ENCODE measurements around the gene FOXL2.

FOXL2 gene

DNA sequence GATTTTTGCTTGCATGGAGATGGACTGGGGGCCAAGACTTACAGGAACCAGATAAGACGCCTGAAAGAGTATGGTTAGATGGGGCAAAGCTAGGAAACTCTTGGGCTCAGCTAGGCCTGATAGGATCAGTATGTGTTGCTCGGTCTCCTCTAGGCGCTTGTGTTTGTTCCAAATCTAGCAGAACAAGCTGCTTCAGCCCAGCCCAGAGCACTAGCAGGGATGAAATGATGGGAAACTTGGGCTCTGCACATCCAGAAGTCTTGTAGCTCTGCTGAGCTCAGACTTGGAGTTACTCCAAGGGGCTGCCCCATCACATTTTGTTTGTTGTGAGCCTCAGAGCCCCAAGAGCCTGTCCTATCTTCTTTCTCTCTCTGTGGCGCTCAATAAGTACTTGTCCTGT is 34.7 kb downstream of the FOXL2 start:
- H3K9me3 ChIP-seq (ENCODE audit: control insufficient read depth, low read length), result no peaks in the 10 kb centered on the region
- H3K36me3 ChIP-seq (ENCODE audit: control insufficient read depth, insufficient read depth, low read length), result no peaks in the 10 kb centered on the region
- H3K27ac ChIP-seq (ENCODE audit: insufficient read depth, low read depth, low read length, poor library complexity, severe bottlenecking), result no peak overlapping the region
- no peaks in the 10 kb centered on the region for H3K4me1 ChIP-seq (ENCODE audit: control insufficient read depth, insufficient read depth, low read length)
- peaks cover 9% of the 10 kb centered on the region for H3K27me3 ChIP-seq (ENCODE audit: control insufficient read depth, insufficient read depth, low read length, poor library complexity, severe bottlenecking)
- no peak overlapping the region for H3K4me3 ChIP-seq (ENCODE audit: insufficient read depth, low read depth, low read length)
- WGBS, 2 experiments, result 91 to 92% methylated on average over 4 of the region's 4 CpGs

DNA sequence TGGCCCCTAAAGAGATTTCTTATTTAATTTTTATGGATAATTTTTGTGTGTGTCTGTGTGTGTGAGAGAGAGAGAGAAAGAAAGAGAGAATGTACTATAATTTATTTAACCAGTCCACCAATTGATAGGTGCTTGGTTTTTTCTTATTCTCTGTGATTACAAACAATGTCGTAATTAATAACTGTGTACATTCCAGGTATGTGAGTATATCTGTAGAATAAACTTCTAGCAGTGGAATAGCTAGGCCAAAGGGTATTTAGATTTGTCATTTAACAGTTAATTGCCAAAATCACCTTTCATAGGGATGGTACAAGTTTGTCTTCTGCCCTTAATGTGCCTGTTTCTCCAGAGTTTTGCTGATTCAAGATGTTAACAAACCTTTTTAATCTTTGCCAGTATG is 35.3 kb downstream of the FOXL2 start:
- H3K27ac ChIP-seq (ENCODE audit: insufficient read depth, low read depth, low read length, poor library complexity, severe bottlenecking), result no peak overlapping the region
- H3K9me3 ChIP-seq (ENCODE audit: control insufficient read depth, low read length), result no peaks in the 10 kb centered on the region
- no peak overlapping the region for H3K4me3 ChIP-seq (ENCODE audit: insufficient read depth, low read depth, low read length)
- H3K27me3 ChIP-seq (ENCODE audit: control insufficient read depth, insufficient read depth, low read length, poor library complexity, severe bottlenecking), result peaks cover 6% of the 10 kb centered on the region
- no peaks in the 10 kb centered on the region for H3K4me1 ChIP-seq (ENCODE audit: control insufficient read depth, insufficient read depth, low read length)
- H3K36me3 ChIP-seq (ENCODE audit: control insufficient read depth, insufficient read depth, low read length), result no peaks in the 10 kb centered on the region
- WGBS, 2 experiments, result 100% methylated on average over 1 of the region's 1 CpG

DNA sequence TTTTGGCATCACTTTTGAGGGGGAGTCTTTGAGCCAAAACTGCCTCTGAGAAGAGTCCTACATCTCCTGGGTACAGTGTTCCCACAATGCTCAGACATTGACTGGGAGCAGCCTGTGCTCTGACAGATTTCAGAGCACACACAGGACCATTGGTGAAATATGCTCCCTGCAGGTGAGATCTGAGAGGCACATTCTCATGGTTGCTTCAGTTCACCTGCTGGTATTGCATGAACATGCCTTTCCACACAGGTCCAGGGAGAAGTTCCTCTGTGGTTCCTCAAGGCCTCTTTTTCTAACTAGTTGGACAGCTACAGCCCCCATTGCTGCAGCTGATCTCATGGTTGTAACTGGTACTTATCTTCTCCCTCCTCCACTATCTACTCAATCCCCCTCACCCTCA is 37.0 kb downstream of the FOXL2 start:
- H3K4me3 ChIP-seq (ENCODE audit: insufficient read depth, low read depth, low read length), result no peak overlapping the region
- H3K9me3 ChIP-seq (ENCODE audit: control insufficient read depth, low read length), result no peaks in the 10 kb centered on the region
- H3K27me3 ChIP-seq (ENCODE audit: control insufficient read depth, insufficient read depth, low read length, poor library complexity, severe bottlenecking), result no peaks in the 10 kb centered on the region
- no peaks in the 10 kb centered on the region for H3K4me1 ChIP-seq (ENCODE audit: control insufficient read depth, insufficient read depth, low read length)
- H3K27ac ChIP-seq (ENCODE audit: insufficient read depth, low read depth, low read length, poor library complexity, severe bottlenecking), result no peak overlapping the region
- H3K36me3 ChIP-seq (ENCODE audit: control insufficient read depth, insufficient read depth, low read length), result no peaks in the 10 kb centered on the region

DNA sequence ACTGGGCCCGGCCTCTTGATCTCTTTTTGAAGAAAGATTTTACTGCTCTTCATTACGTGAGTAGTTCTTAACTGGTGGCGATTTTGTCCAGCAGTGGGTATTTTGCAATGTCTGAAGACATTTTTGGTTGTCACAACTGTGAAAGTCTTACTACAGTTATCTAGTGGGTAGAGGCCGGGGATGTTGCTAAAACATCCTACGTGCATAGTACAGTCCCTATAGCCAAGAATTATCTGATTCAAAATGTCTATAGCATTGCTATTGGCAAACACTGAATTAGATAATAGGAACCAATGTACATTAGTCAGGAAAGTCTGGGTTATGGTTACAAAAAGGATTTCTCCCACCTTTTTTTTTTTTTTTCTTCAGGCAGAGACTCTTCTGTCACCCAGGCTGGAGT is 38.1 kb downstream of the FOXL2 start:
- 95 to 96% methylated on average over 5 of the region's 5 CpGs for WGBS, 2 experiments
- Histone ChIP-seq H3K4me1 (ENCODE audit: control insufficient read depth, insufficient read depth, low read length) (no peaks in the 10 kb centered on the region), H3K27ac (ENCODE audit: insufficient read depth, low read depth, low read length, poor library complexity, severe bottlenecking) (no peak overlapping the region), H3K27me3 (ENCODE audit: control insufficient read depth, insufficient read depth, low read length, poor library complexity, severe bottlenecking) (no peaks in the 10 kb centered on the region), H3K9me3 (ENCODE audit: control insufficient read depth, low read length) (no peaks in the 10 kb centered on the region), H3K4me3 (ENCODE audit: insufficient read depth, low read depth, low read length) (no peak overlapping the region), H3K36me3 (ENCODE audit: control insufficient read depth, insufficient read depth, low read length) (no peaks in the 10 kb centered on the region)

DNA sequence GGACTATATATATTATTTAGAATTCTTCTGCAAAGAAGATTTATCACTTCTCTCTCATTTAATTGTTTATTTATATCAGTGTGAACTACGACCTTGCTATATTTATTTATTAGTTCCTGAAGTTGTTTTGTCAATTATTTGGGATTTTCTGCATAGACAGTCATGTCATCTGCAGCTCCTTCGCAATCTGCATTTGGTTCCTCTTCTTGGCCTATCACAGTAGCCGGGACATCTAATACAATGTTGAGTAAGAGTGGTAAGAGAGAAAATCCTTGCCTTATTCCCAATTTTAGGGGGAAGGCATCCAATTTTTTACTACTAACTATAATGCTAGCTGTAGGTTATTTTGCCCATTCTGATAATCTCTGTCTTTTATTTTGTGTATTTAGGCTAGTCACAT is 39.4 kb downstream of the FOXL2 start:
- no peaks in the 10 kb centered on the region for H3K36me3 ChIP-seq (ENCODE audit: control insufficient read depth, insufficient read depth, low read length)

DNA sequence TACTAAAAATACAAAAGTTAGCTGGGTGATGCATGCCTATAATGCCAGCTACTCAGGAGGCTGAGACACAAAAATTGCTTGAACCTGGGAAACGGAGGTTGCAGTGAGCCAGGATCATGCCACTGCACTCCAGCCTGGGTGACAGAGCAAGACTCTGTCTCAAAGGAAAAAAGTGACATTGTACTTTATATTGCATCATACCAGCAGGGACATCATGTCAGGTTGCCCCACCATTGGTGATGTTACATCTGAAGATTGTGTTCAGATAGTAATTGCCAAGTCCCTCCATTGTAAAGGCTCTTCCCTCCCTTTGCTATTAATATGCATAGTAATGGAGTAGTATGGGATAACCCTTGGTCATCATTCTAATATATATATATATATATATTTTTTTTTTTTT is 44.8 kb downstream of the FOXL2 start:
- Histone ChIP-seq H3K36me3 (ENCODE audit: control insufficient read depth, insufficient read depth, low read length) (no peaks in the 10 kb centered on the region), H3K4me3 (ENCODE audit: insufficient read depth, low read depth, low read length) (no peak overlapping the region), H3K9me3 (ENCODE audit: control insufficient read depth, low read length) (no peaks in the 10 kb centered on the region), H3K27me3 (ENCODE audit: control insufficient read depth, insufficient read depth, low read length, poor library complexity, severe bottlenecking) (no peaks in the 10 kb centered on the region), H3K27ac (ENCODE audit: insufficient read depth, low read depth, low read length, poor library complexity, severe bottlenecking) (no peak overlapping the region), H3K4me1 (ENCODE audit: control insufficient read depth, insufficient read depth, low read length) (no peaks in the 10 kb centered on the region)
- WGBS, 2 experiments, result 95 to 98% methylated on average over 1 of the region's 1 CpG

More for the DNA sequence above, 39.4 kb downstream of the FOXL2 start:
- Histone ChIP-seq H3K4me1 (ENCODE audit: control insufficient read depth, insufficient read depth, low read length) (no peaks in the 10 kb centered on the region), H3K27me3 (ENCODE audit: control insufficient read depth, insufficient read depth, low read length, poor library complexity, severe bottlenecking) (no peaks in the 10 kb centered on the region), H3K27ac (ENCODE audit: insufficient read depth, low read depth, low read length, poor library complexity, severe bottlenecking) (no peak overlapping the region), H3K4me3 (ENCODE audit: insufficient read depth, low read depth, low read length) (no peak overlapping the region), H3K9me3 (ENCODE audit: control insufficient read depth, low read length) (no peaks in the 10 kb centered on the region)
- 100% methylated on average over 3 of the region's 3 CpGs for WGBS, 2 experiments

DNA sequence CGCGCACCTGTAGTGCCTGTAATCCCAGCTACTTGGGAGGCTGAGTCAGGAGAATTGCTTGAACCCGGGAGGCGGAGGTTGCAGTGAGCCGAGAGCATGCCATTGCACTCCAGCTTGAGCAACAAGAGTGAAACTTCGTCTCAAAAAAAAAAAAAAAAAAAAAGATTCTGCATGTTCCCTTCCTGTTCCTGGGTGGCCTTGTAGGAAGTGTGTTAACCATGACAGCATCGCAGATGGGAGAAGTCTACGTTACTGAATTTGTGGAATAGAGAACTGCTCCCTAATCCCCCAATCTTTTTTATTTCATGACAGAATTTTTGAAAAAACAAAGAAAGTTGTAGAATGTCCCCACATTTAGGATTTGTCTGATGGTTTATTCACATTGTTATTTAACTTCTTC is 45.4 kb downstream of the FOXL2 start:
- no peaks in the 10 kb centered on the region for H3K4me1 ChIP-seq (ENCODE audit: control insufficient read depth, insufficient read depth, low read length)
- no peaks in the 10 kb centered on the region for H3K9me3 ChIP-seq (ENCODE audit: control insufficient read depth, low read length)
- 75 to 79% methylated on average over 8 of the region's 8 CpGs for WGBS, 2 experiments
- no peak overlapping the region for H3K4me3 ChIP-seq (ENCODE audit: insufficient read depth, low read depth, low read length)
- no peaks in the 10 kb centered on the region for H3K36me3 ChIP-seq (ENCODE audit: control insufficient read depth, insufficient read depth, low read length)
- no peak overlapping the region for H3K27ac ChIP-seq (ENCODE audit: insufficient read depth, low read depth, low read length, poor library complexity, severe bottlenecking)
- no peaks in the 10 kb centered on the region for H3K27me3 ChIP-seq (ENCODE audit: control insufficient read depth, insufficient read depth, low read length, poor library complexity, severe bottlenecking)

DNA sequence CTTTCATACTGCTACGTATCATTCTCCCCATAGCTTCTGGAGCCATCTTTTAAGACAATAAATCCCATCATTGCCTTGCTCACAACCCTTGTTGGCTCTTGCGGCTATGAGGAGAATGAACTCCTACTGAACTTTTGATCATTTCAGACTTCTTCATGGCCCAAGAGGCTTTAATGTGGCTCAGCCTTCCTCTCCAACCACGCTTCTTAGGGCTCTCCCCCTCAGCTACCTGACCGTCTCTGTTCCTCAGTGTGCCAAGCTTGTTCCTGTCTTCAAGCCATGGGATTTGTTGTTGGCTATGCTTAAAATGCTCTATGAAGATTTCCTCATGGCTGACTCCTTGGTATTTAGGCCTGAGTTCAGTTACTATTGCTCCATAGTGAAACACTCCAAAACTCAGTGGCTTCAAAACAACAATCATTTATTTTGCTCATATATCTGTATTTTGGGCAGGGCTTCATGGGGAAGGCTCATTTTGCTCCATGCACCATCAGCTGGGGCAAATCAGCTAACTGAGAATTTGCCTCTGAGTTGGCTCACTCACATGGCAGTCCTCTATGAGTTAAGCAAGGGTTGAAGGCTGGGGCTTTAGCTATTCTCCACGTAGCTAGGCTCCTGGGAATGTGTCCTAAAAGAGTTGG is 47.5 kb downstream of the FOXL2 start:
- Histone ChIP-seq H3K4me3 (ENCODE audit: insufficient read depth, low read depth, low read length) (no peak overlapping the region), H3K27ac (ENCODE audit: insufficient read depth, low read depth, low read length, poor library complexity, severe bottlenecking) (no peak overlapping the region), H3K36me3 (ENCODE audit: control insufficient read depth, insufficient read depth, low read length) (no peaks in the 10 kb centered on the region), H3K9me3 (ENCODE audit: control insufficient read depth, low read length) (no peaks in the 10 kb centered on the region), H3K27me3 (ENCODE audit: control insufficient read depth, insufficient read depth, low read length, poor library complexity, severe bottlenecking) (no peaks in the 10 kb centered on the region), H3K4me1 (ENCODE audit: control insufficient read depth, insufficient read depth, low read length) (no peaks in the 10 kb centered on the region)
- 91 to 93% methylated on average over 5 of the region's 5 CpGs for WGBS, 2 experiments

DNA sequence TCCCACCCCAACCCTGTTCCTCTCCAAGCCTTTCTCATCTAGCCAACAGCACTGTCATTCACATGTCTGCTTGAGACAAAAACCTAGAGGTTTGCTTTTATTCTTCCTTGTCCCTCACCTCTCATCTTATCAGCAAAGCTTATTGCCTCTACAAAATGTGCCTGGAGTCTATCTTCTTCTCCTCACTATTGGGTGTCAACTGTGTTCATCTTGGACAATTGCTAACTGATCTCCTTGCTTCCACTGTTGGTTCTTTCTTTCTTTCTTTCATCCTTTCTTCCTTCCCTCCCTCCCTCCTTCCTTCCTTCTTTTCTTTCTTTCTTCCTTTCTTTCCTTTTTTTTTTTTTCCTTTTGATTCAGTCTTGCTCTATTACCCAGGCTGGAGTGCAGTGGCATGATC is 48.2 kb downstream of the FOXL2 start:
- H3K4me3 ChIP-seq (ENCODE audit: insufficient read depth, low read depth, low read length), result no peak overlapping the region
- no peaks in the 10 kb centered on the region for H3K36me3 ChIP-seq (ENCODE audit: control insufficient read depth, insufficient read depth, low read length)
- no peaks in the 10 kb centered on the region for H3K27me3 ChIP-seq (ENCODE audit: control insufficient read depth, insufficient read depth, low read length, poor library complexity, severe bottlenecking)
- no peak overlapping the region for H3K27ac ChIP-seq (ENCODE audit: insufficient read depth, low read depth, low read length, poor library complexity, severe bottlenecking)
- H3K9me3 ChIP-seq (ENCODE audit: control insufficient read depth, low read length), result no peaks in the 10 kb centered on the region
- no peaks in the 10 kb centered on the region for H3K4me1 ChIP-seq (ENCODE audit: control insufficient read depth, insufficient read depth, low read length)

DNA sequence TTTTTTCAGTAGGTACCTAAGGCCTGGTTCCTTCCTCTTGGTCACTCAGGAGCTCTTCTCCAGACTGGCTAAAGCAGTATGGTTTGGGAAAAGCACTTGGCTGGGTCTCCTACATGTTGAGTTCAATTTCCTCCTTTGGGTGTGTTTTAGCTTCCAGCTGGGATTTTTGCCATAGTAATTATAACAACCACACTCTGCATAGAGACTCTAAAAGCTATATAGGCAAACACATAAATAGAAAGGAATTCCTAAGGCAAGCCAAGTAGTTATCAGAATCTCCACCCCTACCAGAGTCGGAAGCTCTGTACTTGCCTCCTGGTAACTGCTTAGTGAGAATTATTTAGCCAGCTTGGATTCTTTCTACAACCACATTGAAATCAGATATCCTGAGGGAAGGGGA is 48.6 kb downstream of the FOXL2 start:
- H3K27ac ChIP-seq (ENCODE audit: insufficient read depth, low read depth, low read length, poor library complexity, severe bottlenecking), result no peak overlapping the region
- 94 to 100% methylated on average over 1 of the region's 1 CpG for WGBS, 2 experiments
- no peak overlapping the region for H3K4me3 ChIP-seq (ENCODE audit: insufficient read depth, low read depth, low read length)
- H3K36me3 ChIP-seq (ENCODE audit: control insufficient read depth, insufficient read depth, low read length), result no peaks in the 10 kb centered on the region
- no peaks in the 10 kb centered on the region for H3K9me3 ChIP-seq (ENCODE audit: control insufficient read depth, low read length)
- H3K4me1 ChIP-seq (ENCODE audit: control insufficient read depth, insufficient read depth, low read length), result no peaks in the 10 kb centered on the region
- no peaks in the 10 kb centered on the region for H3K27me3 ChIP-seq (ENCODE audit: control insufficient read depth, insufficient read depth, low read length, poor library complexity, severe bottlenecking)
